NCI-H748 (cell line): ENCODE data around the gene SMG6.
"Not testable (repeated sequence)": the region's sequence is repeated elsewhere in the genome, so short reads cannot be mapped to it uniquely, and the experiment has no call there.

Experiments
- DNase-seq: peaks from one replicate; lab custom pipeline; 2025; ENCODE audit not compliant: unreplicated experiment; lab: John Stamatoyannopoulos, UW

Gene SMG6

DNA sequence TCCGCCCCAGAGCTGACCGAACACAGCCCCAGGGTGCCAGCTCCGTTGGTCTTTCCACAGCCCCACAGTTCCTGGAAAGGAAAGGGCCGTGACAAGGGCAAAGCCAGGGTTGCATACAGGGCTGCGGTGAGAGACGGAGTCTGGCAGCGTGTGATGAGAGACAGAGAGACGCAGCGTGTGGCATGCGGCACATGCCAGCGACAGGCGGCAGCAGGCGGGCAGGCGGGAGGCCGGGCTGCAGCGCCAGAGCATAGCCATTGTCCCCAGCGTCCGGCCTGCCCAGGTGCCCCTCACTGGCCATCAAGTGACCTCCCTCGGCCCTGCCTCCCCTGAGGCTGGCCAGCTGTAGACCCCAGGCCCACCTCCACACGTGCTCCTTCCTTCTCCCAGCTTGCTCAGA is 287.1 kb downstream of the SMG6 start:
- DNase-seq, result no peak

DNA sequence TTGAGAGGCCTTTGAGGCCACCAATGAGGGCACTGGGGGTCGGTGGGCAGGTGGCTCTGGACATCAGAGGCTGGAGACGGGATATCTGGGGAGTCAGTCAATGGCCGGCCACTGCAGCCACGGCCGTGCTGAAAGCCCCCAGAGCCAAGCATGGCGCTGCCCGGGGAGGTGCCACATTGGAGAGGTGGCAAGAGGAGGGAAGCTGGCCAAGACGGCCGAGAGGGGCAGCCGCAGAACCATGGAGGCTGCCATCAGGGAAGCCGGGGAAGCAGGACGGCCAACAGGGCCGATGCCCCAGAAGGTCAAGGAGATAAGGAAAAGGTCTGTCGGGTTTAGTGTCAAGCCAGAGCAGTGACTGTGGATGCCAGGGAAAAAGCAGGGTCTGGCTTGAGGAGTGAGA is 288.3 kb downstream of the SMG6 start:
- DNase-seq, result no peak

- DNase-seq, result no peak
These were observed 289.6 kb downstream of the SMG6 start for GRCh38 chr17:2013994-2014317.

DNA sequence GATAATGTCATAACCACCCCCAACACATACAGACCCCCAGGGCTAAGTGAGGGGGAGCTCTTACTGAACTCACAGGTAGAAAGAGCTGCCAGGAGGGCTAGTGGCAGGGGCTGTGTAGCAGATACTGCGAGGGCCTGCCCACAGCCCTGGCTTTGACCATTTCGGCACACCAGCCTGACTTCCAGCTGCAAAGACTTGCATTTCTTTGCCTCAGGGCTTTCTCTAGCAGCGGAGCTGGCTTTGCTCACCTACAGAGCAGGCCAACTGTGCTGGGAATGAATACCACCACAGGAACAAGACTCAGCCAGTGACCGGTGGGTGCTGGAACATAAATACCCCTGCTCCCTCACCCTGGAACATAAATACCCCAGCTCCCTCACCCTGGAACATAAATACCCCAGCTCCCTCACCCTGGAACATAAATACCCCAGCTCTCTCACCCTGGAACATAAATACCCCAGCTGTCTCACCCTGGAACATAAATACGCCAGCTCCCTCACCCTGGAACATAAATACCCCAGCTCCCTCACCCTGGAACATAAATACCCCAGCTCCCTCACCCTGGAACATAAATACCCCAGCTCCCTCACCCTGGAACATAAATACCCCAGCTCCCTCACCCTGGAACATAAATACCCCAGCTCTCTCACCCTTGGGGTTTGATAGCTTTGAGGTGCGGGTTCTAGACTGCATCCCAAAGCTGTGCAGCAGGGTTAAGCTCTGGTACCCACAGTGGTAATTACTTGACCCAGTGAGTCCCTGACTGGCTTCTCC is 290.2 kb downstream of the SMG6 start:
- DNase-seq, result not testable (repeated sequence)

DNA sequence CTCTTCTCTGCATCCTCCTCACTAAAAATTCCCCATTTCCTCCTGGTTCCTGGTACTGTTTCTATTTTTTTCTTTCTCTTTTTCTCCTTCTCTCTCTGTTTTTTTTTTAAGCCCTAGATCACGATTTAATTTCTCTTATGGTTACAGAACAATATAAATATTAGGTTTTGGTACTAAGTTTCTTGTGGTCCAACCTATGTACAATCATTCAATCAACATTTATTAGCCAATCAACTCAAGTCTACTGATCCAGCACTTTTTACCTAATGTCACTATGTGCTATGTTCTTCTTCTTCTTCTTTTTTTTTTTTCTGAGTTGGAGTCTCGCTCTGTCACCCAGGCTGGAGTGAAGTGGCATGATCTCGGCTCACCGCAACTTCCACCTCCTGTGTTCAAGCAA is 291.1 kb downstream of the SMG6 start:
- no peak for DNase-seq

DNA sequence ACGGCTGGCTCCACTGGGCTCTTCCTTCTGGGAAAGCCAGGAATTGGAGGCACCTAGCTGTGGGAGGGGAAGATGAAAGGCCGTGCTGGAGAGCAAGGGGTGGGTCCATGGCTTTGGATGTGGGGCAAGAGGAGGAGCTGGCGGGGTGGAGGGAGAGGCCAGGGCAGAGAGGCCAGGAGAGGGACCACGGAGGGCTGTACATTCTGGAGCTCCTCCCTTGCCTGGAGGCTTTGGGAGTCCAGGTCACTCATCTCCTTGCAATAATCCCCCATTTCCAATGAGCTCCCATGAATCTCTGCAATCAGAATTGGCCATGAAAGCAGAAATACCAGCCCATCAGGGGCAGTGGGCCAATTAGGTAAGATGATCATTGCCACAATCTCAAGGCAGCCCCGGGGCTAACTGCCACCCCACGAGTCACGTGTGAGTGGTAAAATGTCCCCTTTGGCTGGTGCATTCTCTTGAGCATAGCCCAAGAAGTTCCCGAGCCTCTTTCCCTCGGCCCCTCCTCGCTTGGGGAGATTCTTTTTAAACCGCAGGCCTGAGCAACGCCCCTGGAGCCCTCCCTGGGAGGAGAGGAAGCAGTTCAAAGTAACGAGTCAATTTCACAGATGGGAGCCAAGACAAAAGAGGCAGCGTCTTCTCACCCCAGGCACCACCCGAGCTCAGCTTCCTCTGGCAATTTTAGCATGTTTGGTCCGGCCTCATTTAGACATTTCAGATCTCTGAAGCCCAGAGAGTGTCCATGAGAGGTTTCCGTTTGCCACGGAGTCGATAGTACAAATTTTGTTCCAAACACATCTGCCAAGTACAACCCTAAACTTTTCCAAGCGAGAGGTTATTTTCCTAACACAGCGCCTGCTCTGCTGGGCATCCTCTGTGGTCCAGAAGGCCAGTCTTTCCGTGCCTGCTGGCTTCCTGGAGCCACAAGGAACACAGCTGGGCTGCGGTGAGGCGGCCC is 291.9 kb downstream of the SMG6 start:
- no peak for DNase-seq
